ENCODE measurements around the gene IL18. TPM values are rescaled to one million over a fixed set of nuclear protein-coding genes. Genes with fewer than 3 reads are reported as not detected.
"Not testable (repeated sequence)": the region's sequence is repeated elsewhere in the genome, so short reads cannot be mapped to it uniquely, and the experiment has no call there.

The IL18 gene
- total RNA-seq, 3 donors from 2014 or later = 69.4 to 114 (median 85.0) TPM

- TF ChIP-seq CTCF (IDR thresholded peaks at IDR 0.05) = no peak
- DNase-seq (no peak), ATAC-seq (no peak)
- intact Hi-C loops (cut with DNase I, micrococcal nuclease) = no loop called here
- no peaks in the 10 kb centered on the region for H3K9me3 ChIP-seq
- H3K4me1 ChIP-seq (ENCODE audit: low read depth) = no peaks in the 10 kb centered on the region
- H3K4me3 ChIP-seq = no peak overlapping the region
- no peaks in the 10 kb centered on the region for H3K36me3 ChIP-seq (ENCODE audit: low read depth)
Observed at GRCh38 chr11:112096194-112096593, 67.7 kb downstream of the IL18 start.

GRCh38 chr11:112095302-112095701 lies 68.6 kb downstream of the IL18 start:
- H3K9me3 ChIP-seq; H3K4me3 ChIP-seq; DNase-seq; intact Hi-C loops (cut with DNase I, micrococcal nuclease); H3K4me1 ChIP-seq (ENCODE audit: low read depth); ATAC-seq; H3K36me3 ChIP-seq (ENCODE audit: low read depth): not testable (repeated sequence)

Other genes with a start within 250 kb of the IL18 start
- gene C11orf52, start 245.2 kb downstream of the IL18 start, total RNA-seq = 10 to 100 TPM in 1 of 3 donors, 1 to 10 TPM in 2; 3.2 to 12.8 (median 7.7) TPM
- 10 to 100 TPM; 11.1 to 61.8 (median 11.7) TPM for gene DIXDC1, start 226.8 kb downstream of the IL18 start, total RNA-seq
- 10 to 100 TPM; 51.1 to 54.2 (median 51.4) TPM for gene DLAT, start 138.7 kb downstream of the IL18 start, total RNA-seq
- gene PIH1D2, start 90.1 kb downstream of the IL18 start, total RNA-seq = 1 to 10 TPM in 2 of 3 donors, under 1 TPM in 1; 0.65 to 2.4 (median 1.5) TPM
- gene NKAPD1, start 89.8 kb downstream of the IL18 start, total RNA-seq = 10 to 100 TPM; 14.6 to 17.4 (median 16.2) TPM
- gene TIMM8B, start 77.3 kb downstream of the IL18 start, total RNA-seq = 10 to 100 TPM; 37.9 to 56.5 (median 42.7) TPM
- 100 to 1,000 TPM; 185 to 312 (median 202) TPM for gene SDHD, start 77.2 kb downstream of the IL18 start, total RNA-seq
- gene TEX12, start 3.3 kb upstream of the IL18 start, total RNA-seq = under 1 TPM; 0.52 to 0.80 (median 0.60) TPM
- 1 to 10 TPM; 3.7 to 9.8 (median 7.1) TPM for gene BCO2, start 11.4 kb upstream of the IL18 start, total RNA-seq
- 10 to 100 TPM; 27.4 to 29.5 (median 27.7) TPM for gene PTS, start 62.3 kb upstream of the IL18 start, total RNA-seq
- gene PLET1, start 96.8 kb upstream of the IL18 start, total RNA-seq = not detected

Measured in mucosa of descending colon (tissue), 3 donors.